Esophagus muscularis mucosa (tissue), 3 donors: ENCODE measurements around the gene RPL41.

ENCODE experiments used
- POLR2A ChIP-seq: fragments of 450-650 bp; IDR thresholded peaks from one replicate; pipeline ENCODE4 v1.6.1; 2017; ENCODE audit warnings: antibody characterized with exemption, moderate library complexity, mild to moderate bottlenecking, low read depth
- TF ChIP-seq, protein P1 (sequence below), 3 experiments: fragments of 200-600 bp in 2 of 3; fragments of 450-650 bp in 1 of 3; sonication (generic) in 2 of 3; IDR thresholded peaks; one replicate each; pipeline ENCODE4 v1.5.1; 2017 to 2019; ENCODE audit warnings: antibody characterized with exemption in 3 of 3, mild to moderate bottlenecking in 2 of 3, moderate library complexity in 1 of 3

DNA sequence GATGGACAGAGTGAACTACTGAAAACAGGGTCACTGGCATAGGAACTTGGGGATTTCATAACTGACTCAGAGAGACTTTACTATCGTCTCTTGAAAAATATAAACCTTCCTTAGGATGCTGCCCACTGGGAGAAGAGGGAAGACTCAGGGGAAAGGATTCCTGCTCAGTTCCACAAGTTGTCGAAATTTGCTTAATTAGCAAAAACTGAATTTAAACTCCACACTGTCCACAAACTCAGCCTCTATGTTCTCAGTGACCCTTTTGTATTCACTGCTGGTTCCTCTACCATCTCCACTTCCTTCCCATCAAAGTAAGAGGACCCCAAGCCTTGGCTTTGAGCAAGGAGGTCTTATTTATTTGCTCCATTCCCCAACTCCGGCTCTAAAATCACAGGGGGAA is 28.8 kb downstream of the RPL41 start:
- TF ChIP-seq POLR2A = no peak
- TF ChIP-seq, protein P1, sequence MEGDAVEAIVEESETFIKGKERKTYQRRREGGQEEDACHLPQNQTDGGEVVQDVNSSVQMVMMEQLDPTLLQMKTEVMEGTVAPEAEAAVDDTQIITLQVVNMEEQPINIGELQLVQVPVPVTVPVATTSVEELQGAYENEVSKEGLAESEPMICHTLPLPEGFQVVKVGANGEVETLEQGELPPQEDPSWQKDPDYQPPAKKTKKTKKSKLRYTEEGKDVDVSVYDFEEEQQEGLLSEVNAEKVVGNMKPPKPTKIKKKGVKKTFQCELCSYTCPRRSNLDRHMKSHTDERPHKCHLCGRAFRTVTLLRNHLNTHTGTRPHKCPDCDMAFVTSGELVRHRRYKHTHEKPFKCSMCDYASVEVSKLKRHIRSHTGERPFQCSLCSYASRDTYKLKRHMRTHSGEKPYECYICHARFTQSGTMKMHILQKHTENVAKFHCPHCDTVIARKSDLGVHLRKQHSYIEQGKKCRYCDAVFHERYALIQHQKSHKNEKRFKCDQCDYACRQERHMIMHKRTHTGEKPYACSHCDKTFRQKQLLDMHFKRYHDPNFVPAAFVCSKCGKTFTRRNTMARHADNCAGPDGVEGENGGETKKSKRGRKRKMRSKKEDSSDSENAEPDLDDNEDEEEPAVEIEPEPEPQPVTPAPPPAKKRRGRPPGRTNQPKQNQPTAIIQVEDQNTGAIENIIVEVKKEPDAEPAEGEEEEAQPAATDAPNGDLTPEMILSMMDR (IDR thresholded peaks at IDR 0.05) = no peak
